Coronary artery (tissue), 2 donors: ENCODE data around the gene GPSM1.

Experiments
- DNase-seq: peaks from one replicate; pipeline ENCODE4 v3.0.0-alpha.2; 2017; ENCODE audit warnings: low spot score
- H3K27ac ChIP-seq, 2 donors: fragments of 200-600 bp; sonication (generic); one replicate each; pipeline ENCODE4 v1.5.1; 2016 to 2019
- H3K4me3 ChIP-seq: fragments of 200-600 bp; sonication (generic); 2 replicates; pipeline ENCODE4 v1.5.1; 2016; ENCODE audit warnings: mild to moderate bottlenecking, moderate library complexity
- TF ChIP-seq, protein P1 (sequence below): fragments of 200-600 bp; sonication (generic); IDR thresholded peaks from one replicate; pipeline ENCODE4 v1.5.1; 2019; ENCODE audit warnings: antibody characterized with exemption

Gene GPSM1

DNA sequence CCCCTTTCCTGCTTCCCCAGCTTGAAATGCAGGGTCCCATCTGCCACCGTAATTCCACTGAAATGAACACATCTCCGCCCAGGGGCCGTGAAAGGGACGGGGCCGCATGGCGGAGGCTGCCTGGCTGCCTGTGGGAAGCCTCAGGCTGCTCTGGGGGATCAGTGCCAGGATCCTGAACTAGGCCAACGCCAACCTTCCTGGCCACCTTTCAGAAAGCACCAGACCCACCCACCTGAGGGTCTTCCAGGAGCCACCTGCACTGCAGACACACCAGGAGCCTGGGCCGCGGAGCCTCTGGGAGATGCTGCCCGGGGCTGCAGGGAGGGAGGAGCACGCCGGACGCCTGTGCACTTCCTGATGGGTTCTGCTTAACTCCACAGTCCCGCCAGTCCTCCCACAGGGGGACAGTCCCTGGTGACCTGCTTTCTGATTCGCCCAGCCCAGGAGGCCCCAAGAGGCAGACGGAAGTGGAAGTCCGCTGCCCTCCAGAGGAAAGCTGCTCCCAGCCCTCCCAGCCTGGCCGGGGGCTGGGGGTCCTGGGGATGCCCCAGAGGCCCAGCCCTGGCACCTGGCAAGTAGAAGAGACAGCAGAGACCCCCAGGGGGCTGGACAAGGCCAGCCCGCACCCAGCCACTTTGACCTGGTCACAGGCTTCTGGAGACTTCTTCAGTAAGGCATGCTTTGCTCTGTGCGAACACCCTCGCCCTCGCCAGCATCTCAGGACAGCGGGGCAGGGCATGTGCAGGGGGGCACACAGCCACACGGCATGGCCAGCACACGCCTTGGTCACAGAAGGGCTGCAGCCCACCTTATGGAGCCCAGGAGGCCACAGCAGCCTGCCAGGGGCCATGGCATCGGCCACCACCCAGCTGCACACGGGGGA, 46.2 kb downstream of the GPSM1 start, which contains the start of gene CARD9:
CARD9 (minus strand) TSS at position 370 of the 883 bp plus-strand sequence. CDS start 1,591 bp downstream, outside the sequence.
- TF ChIP-seq, protein P1, sequence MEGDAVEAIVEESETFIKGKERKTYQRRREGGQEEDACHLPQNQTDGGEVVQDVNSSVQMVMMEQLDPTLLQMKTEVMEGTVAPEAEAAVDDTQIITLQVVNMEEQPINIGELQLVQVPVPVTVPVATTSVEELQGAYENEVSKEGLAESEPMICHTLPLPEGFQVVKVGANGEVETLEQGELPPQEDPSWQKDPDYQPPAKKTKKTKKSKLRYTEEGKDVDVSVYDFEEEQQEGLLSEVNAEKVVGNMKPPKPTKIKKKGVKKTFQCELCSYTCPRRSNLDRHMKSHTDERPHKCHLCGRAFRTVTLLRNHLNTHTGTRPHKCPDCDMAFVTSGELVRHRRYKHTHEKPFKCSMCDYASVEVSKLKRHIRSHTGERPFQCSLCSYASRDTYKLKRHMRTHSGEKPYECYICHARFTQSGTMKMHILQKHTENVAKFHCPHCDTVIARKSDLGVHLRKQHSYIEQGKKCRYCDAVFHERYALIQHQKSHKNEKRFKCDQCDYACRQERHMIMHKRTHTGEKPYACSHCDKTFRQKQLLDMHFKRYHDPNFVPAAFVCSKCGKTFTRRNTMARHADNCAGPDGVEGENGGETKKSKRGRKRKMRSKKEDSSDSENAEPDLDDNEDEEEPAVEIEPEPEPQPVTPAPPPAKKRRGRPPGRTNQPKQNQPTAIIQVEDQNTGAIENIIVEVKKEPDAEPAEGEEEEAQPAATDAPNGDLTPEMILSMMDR, result no peak
- Histone ChIP-seq H3K4me3 (peak within 1 kb of the TSS; percentile 61), H3K27ac (peak within 1 kb of the TSS in 1 of 2 donors; percentile 41)
- DNase-seq, result no peak

DNA sequence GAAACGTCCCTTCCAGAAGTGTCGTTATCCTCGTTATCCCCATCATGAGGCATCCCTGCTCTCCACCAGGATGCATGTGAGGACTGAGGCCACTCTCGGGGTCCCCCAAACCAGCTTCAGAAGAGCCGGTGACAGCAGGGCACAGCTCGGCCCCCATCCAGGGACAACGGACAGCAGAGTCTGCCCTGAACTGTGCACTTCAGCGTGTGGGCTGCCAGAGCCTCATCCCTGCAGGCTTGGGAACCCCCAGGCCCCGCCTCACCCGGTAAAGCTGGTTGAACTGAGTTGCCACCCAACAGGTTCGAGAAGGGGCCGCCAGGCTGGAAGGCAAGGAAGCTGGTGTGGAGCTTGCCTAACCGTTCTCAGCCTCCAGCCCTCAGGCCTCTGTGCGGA, 46.8 kb downstream of the GPSM1 start:
- no peak overlapping the region for H3K27ac ChIP-seq
- no peak for DNase-seq
- no peak overlapping the region for H3K4me3 ChIP-seq
- TF ChIP-seq, protein P1, result no peak

DNA sequence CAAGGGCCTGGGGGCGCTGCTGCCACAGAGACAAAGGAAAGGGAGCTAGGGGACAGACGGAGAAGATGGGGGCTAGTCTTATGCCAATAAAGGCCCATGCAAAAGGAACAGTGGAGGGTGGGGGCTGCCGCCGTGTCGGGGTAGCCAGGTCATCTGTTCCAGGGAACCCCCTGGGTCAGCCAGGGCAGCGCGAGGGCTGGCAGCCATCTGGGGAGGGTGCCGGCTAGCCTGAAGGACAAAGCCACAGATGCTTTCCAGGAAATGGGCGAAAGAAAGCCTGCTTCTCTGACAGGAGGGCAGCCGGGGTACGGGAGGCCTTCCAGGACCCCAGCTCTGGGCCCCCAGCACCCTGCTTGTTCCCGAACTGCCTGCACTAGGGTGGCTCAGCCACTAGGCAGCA, 47.8 kb downstream of the GPSM1 start:
- TF ChIP-seq, protein P1, result no peak
- DNase-seq, result no peak
- no peak overlapping the region for H3K4me3 ChIP-seq
- no peak overlapping the region for H3K27ac ChIP-seq

DNA sequence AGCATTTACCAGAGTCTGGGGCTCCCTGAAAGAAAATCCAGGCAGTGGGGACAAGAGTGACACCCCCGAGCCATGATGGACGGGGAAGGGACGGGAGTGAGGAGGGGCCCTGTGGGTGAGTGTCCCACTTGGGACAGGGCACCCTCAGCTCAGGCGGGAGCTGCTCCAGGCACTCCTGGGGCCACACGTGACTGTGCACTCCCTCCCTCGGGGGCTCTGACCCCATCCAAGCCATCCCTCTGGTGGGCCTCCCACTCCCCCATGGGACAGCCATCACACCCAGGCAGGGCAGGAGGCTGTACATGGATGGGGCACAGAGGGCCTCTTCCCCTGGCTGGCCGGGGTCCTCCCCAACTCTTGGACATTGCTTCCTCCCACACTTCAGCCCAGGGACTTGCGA, 49.1 kb downstream of the GPSM1 start:
- no peak for DNase-seq
- no peak overlapping the region for H3K27ac ChIP-seq

DNA sequence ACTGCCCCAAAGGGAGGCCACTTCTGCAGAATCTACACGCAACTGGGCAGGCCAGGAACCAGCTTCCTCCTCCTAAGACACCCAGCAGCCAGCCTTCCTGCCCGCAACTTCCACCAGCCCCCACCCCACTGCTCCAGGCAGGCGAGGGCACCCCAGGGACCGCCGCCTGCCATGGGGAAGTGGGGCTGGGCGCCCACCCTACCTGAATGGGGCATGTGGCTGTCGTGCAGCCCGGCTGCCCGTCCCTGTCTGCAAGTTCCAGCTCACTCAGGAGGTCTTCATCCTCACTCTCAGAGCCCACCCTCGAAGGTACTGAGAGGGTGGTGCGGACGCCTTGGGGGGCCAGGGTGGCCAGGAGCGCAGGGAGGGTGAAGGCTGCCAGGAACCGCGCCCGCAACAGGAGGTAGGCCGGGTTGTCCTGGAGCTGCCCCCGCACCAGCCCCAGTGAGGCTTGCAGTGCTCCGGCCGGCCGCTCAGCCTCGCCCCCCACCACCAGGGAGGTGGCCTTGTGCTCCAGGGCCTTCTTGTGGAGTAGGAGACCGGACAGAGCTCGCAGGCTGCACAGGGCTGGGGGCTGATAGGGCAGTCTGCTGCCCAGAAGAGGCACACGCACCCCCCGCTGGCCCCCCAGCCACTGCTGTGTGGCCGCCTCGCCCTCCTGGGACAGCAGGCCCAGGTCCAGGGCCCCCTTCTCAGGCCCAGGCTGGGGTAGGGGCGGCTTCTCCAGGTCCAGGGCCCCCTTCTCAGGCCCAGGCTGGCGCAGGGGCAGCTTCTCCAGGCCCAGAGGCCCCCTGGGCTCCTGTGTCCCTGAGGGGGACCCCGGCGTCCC, 50.2 kb downstream of the GPSM1 start:
- Histone ChIP-seq H3K4me3 (no peak overlapping the region), H3K27ac (no peak overlapping the region)
- no peak for DNase-seq
- TF ChIP-seq, protein P1, result no peak

More for the DNA sequence above, 49.1 kb downstream of the GPSM1 start:
- no peak overlapping the region for H3K4me3 ChIP-seq
- TF ChIP-seq, protein P1, result no peak

DNA sequence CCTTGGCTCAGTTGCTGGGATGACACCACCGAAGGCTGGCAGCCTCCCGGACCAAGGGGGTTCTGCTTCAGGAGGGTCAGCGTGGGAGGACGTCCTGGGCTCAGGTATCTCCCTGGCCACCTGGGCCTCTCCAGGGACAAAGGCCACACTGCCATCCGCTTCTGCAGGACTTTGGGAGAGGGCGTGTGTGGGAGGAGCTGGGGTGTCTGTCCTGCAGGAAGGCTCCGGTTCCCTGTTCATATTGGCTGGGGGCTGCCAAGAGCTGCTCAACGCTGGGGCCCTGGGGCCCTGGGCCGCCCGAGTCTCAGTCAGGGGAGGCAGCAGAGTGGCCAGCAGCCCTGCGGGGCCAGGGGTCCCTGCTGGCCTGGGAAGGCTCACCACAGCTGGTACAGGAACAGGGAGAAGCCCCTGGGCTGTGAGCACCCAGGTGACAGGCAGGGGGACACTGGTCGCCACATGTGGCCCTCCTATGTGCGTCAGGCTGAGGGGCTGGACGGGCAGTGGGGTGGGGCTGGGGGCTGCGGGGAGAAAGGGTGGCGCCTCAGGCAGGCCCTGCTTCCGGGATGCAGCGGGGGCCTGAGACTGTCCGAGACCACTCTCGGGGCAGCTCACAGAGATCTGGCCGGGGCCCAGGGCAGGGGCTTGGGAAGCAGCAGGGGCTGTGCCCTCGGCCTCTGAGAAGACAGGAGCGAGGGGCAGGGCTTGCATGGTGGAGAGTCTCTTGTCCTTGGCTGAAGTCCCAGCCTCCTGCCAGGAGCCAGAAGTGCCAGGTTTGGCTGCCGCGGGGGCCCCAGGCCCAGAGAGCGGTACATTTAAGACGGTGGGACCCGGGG, 51.0 kb downstream of the GPSM1 start:
- DNase-seq, result no peak
- TF ChIP-seq, protein P1, result no peak
- Histone ChIP-seq H3K27ac (no peak overlapping the region), H3K4me3 (no peak overlapping the region)
